ENCODE results near the gene AQP5.

The AQP5 gene

DNA sequence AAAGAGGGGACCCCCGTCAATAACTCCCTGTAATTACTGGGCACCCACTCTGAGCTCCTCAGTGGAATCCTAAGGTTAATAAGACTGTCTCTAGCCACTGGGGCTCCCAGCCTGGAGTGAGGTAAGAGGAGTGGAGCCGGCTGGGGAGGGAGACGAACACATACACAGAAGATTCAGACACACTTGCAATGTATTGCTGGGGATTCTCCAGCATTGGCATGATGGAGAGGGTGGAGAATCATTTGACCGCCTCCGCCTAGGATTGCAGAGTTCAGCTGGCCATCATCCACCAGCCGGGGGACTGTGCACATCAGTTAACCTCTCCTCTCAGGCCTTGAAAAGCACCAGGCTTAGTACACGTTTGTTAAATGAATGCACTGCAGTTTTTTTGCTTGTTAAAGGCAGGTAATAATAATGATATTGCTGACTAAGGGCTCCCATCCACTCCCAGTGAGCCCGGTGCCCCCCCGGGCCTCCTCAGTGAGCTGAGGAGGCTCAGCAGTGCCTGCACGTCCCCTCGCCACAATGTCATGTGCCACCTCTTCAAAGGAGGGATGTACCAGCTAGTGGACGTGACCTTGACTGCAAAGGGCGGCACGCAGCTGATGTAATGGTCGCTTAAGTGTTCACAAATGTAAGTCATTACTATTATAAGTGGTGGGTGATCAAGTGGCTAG is 37.7 kb upstream of the AQP5 start:
- WGBS, 2 donors (ENCODE audit: extremely low coverage in 2 of 2, insufficient read length in 2 of 2, insufficient replicate concordance in 1 of 2): no CpG with 5 or more reads among the region's 15 CpGs
- H2AK5ac ChIP-seq (ENCODE audit: low read depth, low read length): no peak overlapping the region
- H2BK15ac ChIP-seq (ENCODE audit: low read length): no peak overlapping the region
- H3K4me2 ChIP-seq (ENCODE audit: insufficient read depth, low read length, poor library complexity, severe bottlenecking): no peak overlapping the region
- H2AFZ ChIP-seq (ENCODE audit: low read length): no peak overlapping the region
- H2BK5ac ChIP-seq (ENCODE audit: low read length): no peak overlapping the region
- H3K9ac ChIP-seq (ENCODE audit: low read depth, low read length, poor library complexity): no peak overlapping the region
- no peaks in the 10 kb centered on the region for H3K36me3 ChIP-seq (replicated peaks in 1 of 2; ENCODE audit: control insufficient read depth in 2 of 2, insufficient read depth in 2 of 2, low read length in 2 of 2)
- H3K23ac ChIP-seq (ENCODE audit: low read depth, low read length, poor library complexity): no peak overlapping the region
- H3K27ac ChIP-seq (replicated peaks; ENCODE audit: low read length): no peak overlapping the region
- H3K79me1 ChIP-seq (ENCODE audit: low read depth, low read length): peaks cover 2% of the 10 kb centered on the region
- peaks cover 0 to 2% of the 10 kb centered on the region in 2 donors for H3K4me1 ChIP-seq (ENCODE audit: control insufficient read depth in 2 of 2, insufficient read depth in 1 of 2, low read depth in 1 of 2, low read length in 2 of 2)
- H3K4ac ChIP-seq (ENCODE audit: low read length): no peak overlapping the region
- H4K91ac ChIP-seq (ENCODE audit: low read depth, low read length, poor library complexity): no peak overlapping the region
- H3K18ac ChIP-seq (ENCODE audit: low read length): no peak overlapping the region
- no peak overlapping the region for H2BK120ac ChIP-seq (ENCODE audit: low read depth, low read length)
- H4K8ac ChIP-seq (ENCODE audit: low read depth, low read length): no peak overlapping the region
- H3K4me3 ChIP-seq (ENCODE audit: low read length in 2 of 2): no peak overlapping the region
- H3K27me3 ChIP-seq (ENCODE audit: control insufficient read depth in 3 of 3, insufficient read depth in 3 of 3, low read depth in 1 of 3, low read length in 3 of 3): peaks cover 0 to 28% (median 0%) of the 10 kb centered on the region in 3 experiments
- no peak for DNase-seq (ENCODE audit: low spot score)
- no peak overlapping the region for H3K14ac ChIP-seq (ENCODE audit: low read length)
- peaks cover 0 to 2% of the 10 kb centered on the region in 2 donors for H3K9me3 ChIP-seq (replicated peaks in 1 of 2; ENCODE audit: control insufficient read depth in 2 of 2, insufficient read depth in 1 of 2, low read depth in 1 of 2, low read length in 2 of 2)
- H2BK12ac ChIP-seq (ENCODE audit: low read length): no peak overlapping the region

DNA sequence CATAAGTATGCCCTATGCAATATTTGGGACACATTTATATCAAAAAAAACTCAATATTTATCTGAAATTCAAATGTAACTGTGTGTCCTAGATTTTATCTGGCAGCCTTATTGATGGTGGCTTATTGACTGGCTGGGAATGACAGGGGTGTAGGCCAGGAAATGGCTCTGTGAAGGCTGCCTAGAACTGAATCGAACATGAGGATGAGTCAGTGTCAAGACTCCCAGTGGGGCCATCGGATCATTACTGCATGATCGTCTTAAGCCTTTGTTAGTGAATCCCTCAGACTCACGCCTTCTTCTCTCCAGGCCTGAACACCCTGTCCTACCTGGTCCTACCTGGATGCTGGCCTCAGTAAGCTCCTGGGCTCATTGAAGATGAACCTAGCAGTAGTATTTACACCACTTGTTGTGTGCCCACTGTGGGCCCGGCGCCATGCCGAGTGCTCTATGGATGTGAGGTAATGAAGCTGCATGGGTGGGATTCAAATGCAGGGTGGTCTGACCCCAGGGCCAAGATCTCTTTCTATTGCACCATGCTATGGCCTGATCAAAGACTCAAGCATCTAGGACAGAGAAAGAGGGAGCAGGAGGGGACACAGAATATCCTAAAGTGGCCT is 36.9 kb upstream of the AQP5 start:
- no peak overlapping the region for H3K4ac ChIP-seq (ENCODE audit: low read length)
- no peak overlapping the region for H2BK5ac ChIP-seq (ENCODE audit: low read length)
- H3K4me1 ChIP-seq (ENCODE audit: control insufficient read depth in 2 of 2, insufficient read depth in 1 of 2, low read depth in 1 of 2, low read length in 2 of 2): peaks cover 0 to 2% of the 10 kb centered on the region in 2 donors
- no peak overlapping the region for H3K27ac ChIP-seq (replicated peaks; ENCODE audit: low read length)
- H2AFZ ChIP-seq (ENCODE audit: low read length): no peak overlapping the region
- peaks cover 2% of the 10 kb centered on the region for H3K79me1 ChIP-seq (ENCODE audit: low read depth, low read length)
- H4K8ac ChIP-seq (ENCODE audit: low read depth, low read length): no peak overlapping the region
- no peak overlapping the region for H3K9ac ChIP-seq (ENCODE audit: low read depth, low read length, poor library complexity)
- H3K9me3 ChIP-seq (replicated peaks in 1 of 2; ENCODE audit: control insufficient read depth in 2 of 2, insufficient read depth in 1 of 2, low read depth in 1 of 2, low read length in 2 of 2): peaks cover 0 to 2% of the 10 kb centered on the region in 2 donors
- no peak overlapping the region for H2AK5ac ChIP-seq (ENCODE audit: low read depth, low read length)
- no peak overlapping the region for H4K91ac ChIP-seq (ENCODE audit: low read depth, low read length, poor library complexity)
- H3K4me3 ChIP-seq (ENCODE audit: low read length in 2 of 2): no peak overlapping the region
- H3K36me3 ChIP-seq (replicated peaks in 1 of 2; ENCODE audit: control insufficient read depth in 2 of 2, insufficient read depth in 2 of 2, low read length in 2 of 2): no peaks in the 10 kb centered on the region
- H3K14ac ChIP-seq (ENCODE audit: low read length): no peak overlapping the region
- H3K27me3 ChIP-seq (ENCODE audit: control insufficient read depth in 3 of 3, insufficient read depth in 3 of 3, low read depth in 1 of 3, low read length in 3 of 3): peaks cover 0 to 34% (median 0%) of the 10 kb centered on the region in 3 experiments
- DNase-seq (ENCODE audit: low spot score): no peak
- no peak overlapping the region for H3K4me2 ChIP-seq (ENCODE audit: insufficient read depth, low read length, poor library complexity, severe bottlenecking)
- H2BK120ac ChIP-seq (ENCODE audit: low read depth, low read length): no peak overlapping the region
- H2BK15ac ChIP-seq (ENCODE audit: low read length): no peak overlapping the region
- H3K23ac ChIP-seq (ENCODE audit: low read depth, low read length, poor library complexity): no peak overlapping the region
- no peak overlapping the region for H2BK12ac ChIP-seq (ENCODE audit: low read length)
- no peak overlapping the region for H3K18ac ChIP-seq (ENCODE audit: low read length)
- no CpG with 5 or more reads among the region's 7 CpGs for WGBS, 2 donors (ENCODE audit: extremely low coverage in 2 of 2, insufficient read length in 2 of 2, insufficient replicate concordance in 1 of 2)

DNA sequence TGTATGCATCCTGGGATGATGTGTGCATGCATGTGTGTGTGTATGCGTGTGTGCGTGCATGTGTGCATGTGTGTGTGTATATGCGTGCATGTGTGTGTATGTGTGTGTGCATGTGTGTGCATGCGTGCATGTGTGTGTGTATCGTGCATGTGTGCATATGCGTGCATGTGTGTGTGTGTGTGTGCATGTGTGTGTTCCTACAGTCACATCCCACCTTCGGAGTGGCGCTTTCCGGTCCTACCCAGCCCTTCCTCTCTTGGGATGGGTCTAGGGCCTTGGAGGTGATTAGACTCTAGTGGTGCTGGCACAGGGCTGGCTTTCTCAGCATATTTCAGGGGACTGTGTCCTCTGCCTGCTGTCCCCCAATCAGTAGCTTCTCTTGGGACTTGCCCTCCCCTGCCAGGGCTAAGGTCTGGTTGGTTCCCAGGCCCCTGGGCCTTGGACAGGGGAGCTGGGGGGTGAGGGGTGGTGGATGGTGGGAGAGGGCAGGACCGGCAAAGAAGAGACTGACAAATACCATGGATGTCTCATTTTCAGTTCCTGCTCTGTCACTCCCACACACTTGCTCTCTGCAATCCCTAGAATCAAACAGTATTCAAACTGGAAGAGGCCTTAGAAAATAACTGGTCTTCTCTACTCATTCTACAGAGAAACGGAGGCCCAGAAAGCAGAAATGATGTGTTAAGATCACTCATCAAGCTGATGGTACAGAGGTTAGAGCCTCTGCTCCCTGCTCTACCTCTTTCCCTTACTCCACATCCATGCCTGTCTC is 36.1 kb upstream of the AQP5 start:
- H2AFZ ChIP-seq (ENCODE audit: low read length): no peak overlapping the region
- H3K18ac ChIP-seq (ENCODE audit: low read length): peak overlapping the region; percentile 23
- H4K91ac ChIP-seq (ENCODE audit: low read depth, low read length, poor library complexity): no peak overlapping the region
- peak overlapping the region in 1 of 2 donors; percentile 62 for H3K4me3 ChIP-seq (ENCODE audit: low read length in 2 of 2)
- no peak overlapping the region for H3K4me2 ChIP-seq (ENCODE audit: insufficient read depth, low read length, poor library complexity, severe bottlenecking)
- H4K8ac ChIP-seq (ENCODE audit: low read depth, low read length): no peak overlapping the region
- DNase-seq (ENCODE audit: low spot score): no peak
- no peaks in the 10 kb centered on the region for H3K36me3 ChIP-seq (replicated peaks in 1 of 2; ENCODE audit: control insufficient read depth in 2 of 2, insufficient read depth in 2 of 2, low read length in 2 of 2)
- H3K79me1 ChIP-seq (ENCODE audit: low read depth, low read length): peaks cover 2% of the 10 kb centered on the region
- no peak overlapping the region for H2BK5ac ChIP-seq (ENCODE audit: low read length)
- H2BK15ac ChIP-seq (ENCODE audit: low read length): no peak overlapping the region
- peaks cover 0 to 35% (median 0%) of the 10 kb centered on the region in 3 experiments for H3K27me3 ChIP-seq (ENCODE audit: control insufficient read depth in 3 of 3, insufficient read depth in 3 of 3, low read depth in 1 of 3, low read length in 3 of 3)
- H3K4ac ChIP-seq (ENCODE audit: low read length): no peak overlapping the region
- H3K9me3 ChIP-seq (replicated peaks in 1 of 2; ENCODE audit: control insufficient read depth in 2 of 2, insufficient read depth in 1 of 2, low read depth in 1 of 2, low read length in 2 of 2): peaks cover 0 to 2% of the 10 kb centered on the region in 2 donors
- WGBS, 2 donors (ENCODE audit: extremely low coverage in 2 of 2, insufficient read length in 2 of 2, insufficient replicate concordance in 1 of 2): no CpG with 5 or more reads among the region's 11 CpGs
- H2BK12ac ChIP-seq (ENCODE audit: low read length): no peak overlapping the region
- H3K9ac ChIP-seq (ENCODE audit: low read depth, low read length, poor library complexity): peak overlapping the region; percentile 76
- peaks cover 0 to 2% of the 10 kb centered on the region in 2 donors for H3K4me1 ChIP-seq (ENCODE audit: control insufficient read depth in 2 of 2, insufficient read depth in 1 of 2, low read depth in 1 of 2, low read length in 2 of 2)
- H2AK5ac ChIP-seq (ENCODE audit: low read depth, low read length): no peak overlapping the region
- peak overlapping the region; percentile 98 for H3K23ac ChIP-seq (ENCODE audit: low read depth, low read length, poor library complexity)
- H3K14ac ChIP-seq (ENCODE audit: low read length): peak overlapping the region; percentile 97
- no peak overlapping the region for H3K27ac ChIP-seq (replicated peaks; ENCODE audit: low read length)
- H2BK120ac ChIP-seq (ENCODE audit: low read depth, low read length): no peak overlapping the region

DNA sequence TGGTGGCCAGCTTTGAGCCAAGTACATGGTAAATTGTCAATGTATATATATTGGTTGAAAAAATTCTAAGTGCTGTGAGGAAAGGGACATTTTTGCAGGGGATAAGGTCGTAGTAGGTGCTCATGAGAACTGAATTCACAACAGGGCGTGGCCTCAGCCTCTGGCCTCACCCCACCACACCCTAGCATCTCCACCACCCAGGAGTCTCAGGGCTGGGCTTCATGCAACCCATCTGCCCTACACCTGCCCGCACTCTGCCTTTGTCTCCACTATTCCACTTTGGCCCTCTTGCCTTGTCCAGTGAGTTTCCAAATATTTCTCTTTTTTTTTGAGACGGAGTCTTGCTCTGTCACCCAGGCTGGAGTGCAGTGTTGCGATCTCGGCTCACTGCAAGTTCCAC is 33.2 kb upstream of the AQP5 start:
- WGBS, 2 donors (ENCODE audit: extremely low coverage in 2 of 2, insufficient read length in 2 of 2, insufficient replicate concordance in 1 of 2): no CpG with 5 or more reads among the region's 6 CpGs
- Histone ChIP-seq H2AK5ac (ENCODE audit: low read depth, low read length) (no peak overlapping the region), H2BK12ac (ENCODE audit: low read length) (no peak overlapping the region)

More for the DNA sequence above, 33.2 kb upstream of the AQP5 start:
- DNase-seq (ENCODE audit: low spot score): no peak
- no peak overlapping the region for H3K14ac ChIP-seq (ENCODE audit: low read length)
- no peak overlapping the region for H3K18ac ChIP-seq (ENCODE audit: low read length)
- no peak overlapping the region for H3K27ac ChIP-seq (replicated peaks; ENCODE audit: low read length)
- no peak overlapping the region for H2BK5ac ChIP-seq (ENCODE audit: low read length)
- H3K9ac ChIP-seq (ENCODE audit: low read depth, low read length, poor library complexity): no peak overlapping the region
- H3K79me1 ChIP-seq (ENCODE audit: low read depth, low read length): peaks cover 2% of the 10 kb centered on the region
- H3K4me3 ChIP-seq (ENCODE audit: low read length in 2 of 2): no peak overlapping the region
- peaks cover 0 to 22% (median 0%) of the 10 kb centered on the region in 3 experiments for H3K27me3 ChIP-seq (ENCODE audit: control insufficient read depth in 3 of 3, insufficient read depth in 3 of 3, low read depth in 1 of 3, low read length in 3 of 3)
- no peak overlapping the region for H4K91ac ChIP-seq (ENCODE audit: low read depth, low read length, poor library complexity)
- H2AFZ ChIP-seq (ENCODE audit: low read length): no peak overlapping the region
- no peak overlapping the region for H2BK15ac ChIP-seq (ENCODE audit: low read length)
- no peak overlapping the region for H3K4me2 ChIP-seq (ENCODE audit: insufficient read depth, low read length, poor library complexity, severe bottlenecking)
- H3K4me1 ChIP-seq (ENCODE audit: control insufficient read depth in 2 of 2, insufficient read depth in 1 of 2, low read depth in 1 of 2, low read length in 2 of 2): peaks cover 0 to 2% of the 10 kb centered on the region in 2 donors
- H3K36me3 ChIP-seq (replicated peaks in 1 of 2; ENCODE audit: control insufficient read depth in 2 of 2, insufficient read depth in 2 of 2, low read length in 2 of 2): no peaks in the 10 kb centered on the region
- no peak overlapping the region for H3K4ac ChIP-seq (ENCODE audit: low read length)
- H4K8ac ChIP-seq (ENCODE audit: low read depth, low read length): no peak overlapping the region
- H3K23ac ChIP-seq (ENCODE audit: low read depth, low read length, poor library complexity): no peak overlapping the region
- peak overlapping the region; percentile 76 for H2BK120ac ChIP-seq (ENCODE audit: low read depth, low read length)
- H3K9me3 ChIP-seq (replicated peaks in 1 of 2; ENCODE audit: control insufficient read depth in 2 of 2, insufficient read depth in 1 of 2, low read depth in 1 of 2, low read length in 2 of 2): peaks cover 0 to 2% of the 10 kb centered on the region in 2 donors
